Glutamatergic neuron (in vitro differentiated cells): Measurements from ENCODE around the gene STPG4. TPM values are rescaled to one million over a fixed set of nuclear protein-coding genes. Genes with fewer than 3 reads are reported as not detected.

Experiments used
- DNase-seq: peaks from one replicate; pipeline ENCODE4 v3.0.0; 2022
- H3K27ac Mint-ChIP-seq: one replicate; pipeline ENCODE4 v1.8.0; 2020; ENCODE audit warnings: mild to moderate bottlenecking, mixed read lengths, inconsistent platforms; ENCODE audit not compliant: unreplicated experiment
- H3K27me3 Mint-ChIP-seq: one replicate; pipeline ENCODE4 v1.8.0; 2020; ENCODE audit warnings: mild to moderate bottlenecking, moderate library complexity, mixed read lengths, inconsistent platforms; ENCODE audit not compliant: unreplicated experiment
- H3K36me3 Mint-ChIP-seq: one replicate; pipeline ENCODE4 v1.8.0; 2020; ENCODE audit warnings: mild to moderate bottlenecking, mixed read lengths, inconsistent platforms; ENCODE audit not compliant: unreplicated experiment
- H3K4me1 Mint-ChIP-seq: one replicate; pipeline ENCODE4 v1.8.0; 2020; ENCODE audit warnings: mild to moderate bottlenecking, low read depth, mixed read lengths, inconsistent platforms; ENCODE audit not compliant: unreplicated experiment
- H3K4me3 Mint-ChIP-seq: one replicate; pipeline ENCODE4 v1.8.0; 2020; ENCODE audit warnings: mild to moderate bottlenecking, mixed read lengths, inconsistent platforms; ENCODE audit not compliant: unreplicated experiment
- H3K9me3 Mint-ChIP-seq: one replicate; pipeline ENCODE4 v1.8.0; 2020; ENCODE audit warnings: mild to moderate bottlenecking, moderate library complexity, mixed read lengths, inconsistent platforms; ENCODE audit not compliant: unreplicated experiment
- total RNA-seq: library from RNA; stranded (reverse); fragmentation: NEBNext Ultra II Directional; extraction: Animal tissue kit (Norgen Biotek cat#: 25700); gene quantifications from one replicate; pipeline ENCODE4 v1.2.1, GENCODE V29; 2021; ENCODE audit not compliant: unreplicated experiment
- TF ChIP-seq, protein P1 (sequence below): fragments of 200-600 bp; sonication (generic); IDR thresholded peaks from one replicate; pipeline ENCODE4 v1.5.0; 2021; ENCODE audit not compliant: partially characterized antibody, unreplicated experiment

The STPG4 gene
- total RNA-seq, 1 donor from 2014 or later: 1.3 TPM

DNA sequence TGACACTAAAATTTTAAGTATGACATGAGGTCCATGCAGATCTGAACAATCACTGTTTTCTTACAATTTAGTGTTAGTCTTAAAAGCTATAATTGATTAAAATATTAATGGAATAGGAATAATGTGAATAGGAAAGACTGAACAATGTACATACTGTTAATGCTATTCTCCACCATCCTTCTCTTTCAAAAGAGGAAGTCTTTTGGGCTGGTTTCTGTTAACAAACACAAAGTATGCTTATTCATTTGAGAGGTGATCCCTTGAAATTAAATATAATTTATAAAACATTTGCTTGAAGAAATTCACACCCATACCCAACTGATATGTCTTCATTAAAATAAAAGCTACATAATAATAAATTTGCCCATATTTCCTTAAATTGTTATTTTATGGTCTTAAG, 2.3 kb downstream of the STPG4 start:
- peaks cover 6% of the 10 kb centered on the region for H3K36me3 Mint-ChIP-seq
- H3K4me1 Mint-ChIP-seq: peaks cover 16% of the 10 kb centered on the region
- DNase-seq: no peak
- peaks cover 3% of the 10 kb centered on the region for H3K27me3 Mint-ChIP-seq
- H3K27ac Mint-ChIP-seq: no peak overlapping the region
- H3K4me3 Mint-ChIP-seq: no peak overlapping the region
- TF ChIP-seq, protein P1, sequence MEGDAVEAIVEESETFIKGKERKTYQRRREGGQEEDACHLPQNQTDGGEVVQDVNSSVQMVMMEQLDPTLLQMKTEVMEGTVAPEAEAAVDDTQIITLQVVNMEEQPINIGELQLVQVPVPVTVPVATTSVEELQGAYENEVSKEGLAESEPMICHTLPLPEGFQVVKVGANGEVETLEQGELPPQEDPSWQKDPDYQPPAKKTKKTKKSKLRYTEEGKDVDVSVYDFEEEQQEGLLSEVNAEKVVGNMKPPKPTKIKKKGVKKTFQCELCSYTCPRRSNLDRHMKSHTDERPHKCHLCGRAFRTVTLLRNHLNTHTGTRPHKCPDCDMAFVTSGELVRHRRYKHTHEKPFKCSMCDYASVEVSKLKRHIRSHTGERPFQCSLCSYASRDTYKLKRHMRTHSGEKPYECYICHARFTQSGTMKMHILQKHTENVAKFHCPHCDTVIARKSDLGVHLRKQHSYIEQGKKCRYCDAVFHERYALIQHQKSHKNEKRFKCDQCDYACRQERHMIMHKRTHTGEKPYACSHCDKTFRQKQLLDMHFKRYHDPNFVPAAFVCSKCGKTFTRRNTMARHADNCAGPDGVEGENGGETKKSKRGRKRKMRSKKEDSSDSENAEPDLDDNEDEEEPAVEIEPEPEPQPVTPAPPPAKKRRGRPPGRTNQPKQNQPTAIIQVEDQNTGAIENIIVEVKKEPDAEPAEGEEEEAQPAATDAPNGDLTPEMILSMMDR: no peak
- peaks cover 13% of the 10 kb centered on the region for H3K9me3 Mint-ChIP-seq

DNA sequence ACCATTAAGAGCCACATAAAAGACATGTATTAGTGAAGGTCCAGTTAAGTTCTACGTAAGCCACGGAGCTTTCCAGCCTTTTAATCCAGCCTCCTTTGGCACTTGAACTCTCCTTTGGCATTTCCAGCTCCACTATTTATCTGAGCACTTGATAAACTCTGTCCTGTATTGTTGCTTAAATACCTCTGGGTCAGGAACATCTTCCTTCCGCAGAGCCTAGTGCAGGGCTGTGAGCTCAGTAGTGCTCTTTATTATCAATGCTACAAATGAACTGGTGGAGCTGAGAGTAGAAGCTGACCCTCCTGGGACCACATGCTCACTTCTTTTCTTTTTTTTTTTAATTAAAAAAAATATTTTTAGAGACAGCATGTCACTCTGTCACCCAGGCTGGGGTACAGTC, 4.9 kb downstream of the STPG4 start:
- H3K4me1 Mint-ChIP-seq: peaks cover 3% of the 10 kb centered on the region
- peaks cover 6% of the 10 kb centered on the region for H3K36me3 Mint-ChIP-seq
- TF ChIP-seq, protein P1: no peak
- H3K9me3 Mint-ChIP-seq: peaks cover 2% of the 10 kb centered on the region
- no peak for DNase-seq
- H3K27ac Mint-ChIP-seq: no peak overlapping the region
- H3K27me3 Mint-ChIP-seq: peaks cover 3% of the 10 kb centered on the region
- no peak overlapping the region for H3K4me3 Mint-ChIP-seq

DNA sequence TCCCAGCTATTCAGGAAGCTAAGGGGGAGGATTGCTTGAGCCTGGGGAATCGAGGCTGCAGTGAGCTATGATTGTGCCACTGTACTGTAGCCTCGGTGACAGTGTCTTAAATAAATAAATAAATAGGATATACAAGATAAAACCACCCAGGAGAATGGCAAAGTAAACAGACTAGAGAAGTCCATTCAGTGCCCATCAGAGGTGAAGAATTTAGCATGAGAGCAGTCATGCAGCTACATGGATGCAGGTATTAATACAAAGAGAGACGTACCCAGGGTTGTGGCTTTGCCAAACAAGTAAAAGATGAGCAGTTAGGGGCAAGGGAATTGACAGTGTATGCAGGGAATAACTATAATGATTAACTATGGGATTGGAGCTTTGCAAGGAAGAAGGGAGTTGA, 8.1 kb downstream of the STPG4 start:
- TF ChIP-seq, protein P1: no peak
- H3K27ac Mint-ChIP-seq: no peak overlapping the region
- H3K36me3 Mint-ChIP-seq: peaks cover 6% of the 10 kb centered on the region
- H3K4me1 Mint-ChIP-seq: no peaks in the 10 kb centered on the region
- no peaks in the 10 kb centered on the region for H3K9me3 Mint-ChIP-seq
- H3K4me3 Mint-ChIP-seq: no peak overlapping the region
- no peak for DNase-seq
- H3K27me3 Mint-ChIP-seq: no peaks in the 10 kb centered on the region

DNA sequence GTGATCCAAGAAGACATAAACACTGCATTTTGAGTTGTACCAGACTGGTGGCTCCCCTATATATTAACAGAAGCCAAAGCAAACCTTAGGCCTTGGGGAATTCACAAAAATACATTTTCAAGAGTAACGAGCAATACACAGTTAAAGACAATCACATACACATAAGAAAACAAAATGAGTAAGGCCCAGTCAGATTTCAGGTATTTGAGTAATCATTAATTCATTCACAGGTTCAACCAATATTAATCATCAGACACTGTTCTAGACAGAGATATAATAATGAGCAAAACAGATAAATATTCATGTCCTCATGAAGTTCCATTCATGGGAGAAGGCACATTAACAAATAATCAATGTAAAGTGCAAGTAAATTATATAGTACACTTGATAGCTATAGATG, 9.6 kb downstream of the STPG4 start:
- H3K4me3 Mint-ChIP-seq: no peak overlapping the region
- H3K36me3 Mint-ChIP-seq: peaks cover 7% of the 10 kb centered on the region
- H3K27ac Mint-ChIP-seq: no peak overlapping the region
- H3K27me3 Mint-ChIP-seq: no peaks in the 10 kb centered on the region
- H3K4me1 Mint-ChIP-seq: no peaks in the 10 kb centered on the region
- TF ChIP-seq, protein P1: no peak
- DNase-seq: no peak
- H3K9me3 Mint-ChIP-seq: no peaks in the 10 kb centered on the region

DNA sequence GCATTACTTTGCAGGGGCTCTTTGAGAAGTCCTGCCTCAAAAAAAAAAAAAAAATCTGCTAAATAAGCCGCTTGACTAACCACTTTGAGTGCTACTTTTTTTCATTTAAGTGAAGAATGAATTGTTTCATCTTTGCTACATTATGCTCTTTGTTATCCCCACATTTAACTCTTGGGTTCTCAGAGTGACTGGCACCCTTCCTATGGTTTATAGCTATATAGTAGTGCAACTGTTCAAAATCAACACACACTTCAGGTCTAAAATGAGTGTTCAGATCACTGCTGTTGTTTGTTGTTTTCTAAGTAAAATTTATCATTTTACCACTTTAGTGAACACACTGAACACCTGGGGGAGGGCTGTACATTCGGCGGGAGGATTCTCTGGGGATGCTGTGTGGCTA, 13.6 kb downstream of the STPG4 start:
- H3K4me1 Mint-ChIP-seq: no peaks in the 10 kb centered on the region
- DNase-seq: no peak

More for the DNA sequence above, 13.6 kb downstream of the STPG4 start:
- Mint-ChIP-seq H3K27ac (no peak overlapping the region), H3K4me3 (no peak overlapping the region), H3K27me3 (no peaks in the 10 kb centered on the region), H3K9me3 (peaks cover 5% of the 10 kb centered on the region), H3K36me3 (peaks cover 26% of the 10 kb centered on the region)
- TF ChIP-seq, protein P1: no peak
